Hematopoietic multipotent progenitor cell treated with erythropoietin and hydrocortisone succinate and interleukin-3 and kit ligand, for 4 days (in vitro differentiated cells): Measurements from ENCODE around the gene DHX58.

Experiments used
- DNase-seq: peaks from one replicate; pipeline ENCODE4 v3.0.0-alpha.2; 2015

Gene DHX58

GRCh38 chr17:42109086-42109485 is 3.4 kb downstream of the DHX58 start:
- DNase-seq = no peak

GRCh38 chr17:42107597-42108576 is 4.6 kb downstream of the DHX58 start:
- peak; percentile 96 for DNase-seq

- no peak for DNase-seq
Measured at GRCh38 chr17:42107124-42107523, 5.4 kb downstream of the DHX58 start.

GRCh38 chr17:42106009-42106408 is 6.5 kb downstream of the DHX58 start:
- no peak for DNase-seq

GRCh38 chr17:42104264-42104663 is 8.2 kb downstream of the DHX58 start:
- no peak for DNase-seq

- no peak for DNase-seq
Measured at GRCh38 chr17:42103221-42103954, 9.1 kb downstream of the DHX58 start.

- DNase-seq = peak; percentile 87
Measured at GRCh38 chr17:42101513-42102292, 10.8 kb downstream of the DHX58 start.

- DNase-seq = no peak
Measured at GRCh38 chr17:42098730-42099399, 13.6 kb downstream of the DHX58 start.

- DNase-seq = no peak
Measured at GRCh38 chr17:42097691-42098631, 14.6 kb downstream of the DHX58 start, which contains the start of gene ZNF385C. ZNF385C (minus strand) TSS chr17:42098473; CDS start chr17:42063056, 35,417 bp downstream.

GRCh38 chr17:42096360-42097111 is 16.0 kb downstream of the DHX58 start:
- no peak for DNase-seq

- DNase-seq = no peak
Measured at GRCh38 chr17:42094375-42095069, 18.0 kb downstream of the DHX58 start.

GRCh38 chr17:42092939-42093338 is 19.6 kb downstream of the DHX58 start:
- no peak for DNase-seq

GRCh38 chr17:42090964-42091790 is 21.3 kb downstream of the DHX58 start:
- no peak for DNase-seq

- no peak for DNase-seq
Measured at GRCh38 chr17:42088736-42089135, 23.8 kb downstream of the DHX58 start.

GRCh38 chr17:42087736-42088705 is 24.5 kb downstream of the DHX58 start:
- DNase-seq = no peak

GRCh38 chr17:42087042-42087701 is 25.3 kb downstream of the DHX58 start:
- no peak for DNase-seq
